Neural progenitor cell (in vitro differentiated cells): ENCODE data around the gene ETFBKMT. TPM values are rescaled to one million over a fixed set of nuclear protein-coding genes. Genes with fewer than 3 reads are reported as not detected.

Source experiments
- DNase-seq: peaks from one replicate; pipeline ENCODE4 v3.0.0-alpha.2; 2016; ENCODE audit warnings: low spot score
- H2AFZ ChIP-seq: fragments of 200-600 bp; sonication (generic); replicated peaks from 2 replicates; pipeline ENCODE4 v1.6.1; 2016; ENCODE audit warnings: antibody characterized with exemption
- H3F3A ChIP-seq: fragments of 200-600 bp; sonication (generic); 2 replicates; pipeline ENCODE4 v1.6.1; 2016; ENCODE audit warnings: antibody characterized with exemption, low read depth
- H3K27ac ChIP-seq: fragments of 200-600 bp; sonication (generic); 2 replicates; pipeline ENCODE4 v1.5.1; 2016; ENCODE audit warnings: mild to moderate bottlenecking
- H3K27me3 ChIP-seq: fragments of 200-600 bp; sonication (generic); 2 replicates; pipeline ENCODE4 v1.6.1; 2016; ENCODE audit warnings: mild to moderate bottlenecking, moderate library complexity
- H3K36me3 ChIP-seq: fragments of 200-600 bp; sonication (generic); 2 replicates; pipeline ENCODE4 v1.5.1; 2016
- H3K4me1 ChIP-seq: fragments of 200-600 bp; sonication (generic); 2 replicates; pipeline ENCODE4 v1.6.1; 2016; ENCODE audit warnings: mixed run types
- H3K4me2 ChIP-seq: fragments of 200-600 bp; sonication (generic); 2 replicates; pipeline ENCODE4 v1.6.1; 2016
- H3K4me3 ChIP-seq: fragments of 200-600 bp; sonication (generic); 2 replicates; pipeline ENCODE4 v1.5.1; 2016
- H3K79me2 ChIP-seq: fragments of 200-600 bp; sonication (generic); 2 replicates; pipeline ENCODE4 v1.6.1; 2016; ENCODE audit warnings: low read depth
- H3K9ac ChIP-seq: fragments of 200-600 bp; sonication (generic); 2 replicates; pipeline ENCODE4 v1.6.1; 2016
- H3K9me3 ChIP-seq: fragments of 200-600 bp; sonication (generic); 2 replicates; pipeline ENCODE4 v1.5.1; 2016; ENCODE audit warnings: low read depth
- H4K20me1 ChIP-seq: fragments of 200-600 bp; sonication (generic); 2 replicates; pipeline ENCODE4 v1.6.1; 2016; ENCODE audit warnings: low read depth
- H3K27ac Mint-ChIP-seq: 3 replicates; pipeline ENCODE4 v1.8.0; 2021; ENCODE audit warnings: mixed read lengths
- H3K27me3 Mint-ChIP-seq: 2 replicates; pipeline ENCODE4 v1.8.0; 2022; ENCODE audit warnings: low read depth, mild to moderate bottlenecking, inconsistent platforms, moderate library complexity, mixed read lengths; ENCODE audit not compliant: insufficient read depth
- H3K36me3 Mint-ChIP-seq: 3 replicates; pipeline ENCODE4 v1.8.0; 2021; ENCODE audit warnings: mixed read lengths
- H3K4me1 Mint-ChIP-seq: 3 replicates; pipeline ENCODE4 v1.8.0; 2021; ENCODE audit warnings: mixed read lengths
- H3K4me3 Mint-ChIP-seq: 3 replicates; pipeline ENCODE4 v1.8.0; 2021; ENCODE audit warnings: mild to moderate bottlenecking, moderate library complexity, mixed read lengths
- H3K9me3 Mint-ChIP-seq: 3 replicates; pipeline ENCODE4 v1.8.0; 2020; ENCODE audit warnings: mixed read lengths
- CTCF ChIP-seq: fragments of 200-600 bp; sonication (generic); IDR thresholded peaks from 2 replicates; pipeline ENCODE4 v1.5.1; 2017; ENCODE audit warnings: antibody characterized with exemption, mild to moderate bottlenecking
- EZH2 ChIP-seq: fragments of 200-600 bp; sonication (generic); IDR thresholded peaks from 2 replicates; pipeline ENCODE4 v1.6.1; 2017; ENCODE audit warnings: antibody characterized with exemption, mild to moderate bottlenecking, moderate library complexity
- EZH2phosphoT487 ChIP-seq: fragments of 200-600 bp; sonication (generic); IDR thresholded peaks from 2 replicates; pipeline ENCODE4 v1.6.1; 2017; ENCODE audit warnings: antibody characterized with exemption
- total RNA-seq: library from RNA; depleted of rRNA; stranded (reverse); fragments of >200 nt; gene quantifications from 2 replicates; pipeline ENCODE4 v1.2.3, GENCODE V29; 2015; ENCODE audit warnings: low replicate concordance

Gene ETFBKMT
- total RNA-seq, 1 donor from 2014 or later = 1.5 TPM

- Histone ChIP-seq H3K27ac (no peak overlapping the region), H3K36me3 (no peaks in the 10 kb centered on the region), H2AFZ (no peak overlapping the region), H3K4me1 (no peaks in the 10 kb centered on the region), H3K9me3 (peaks cover 9% of the 10 kb centered on the region), H3K9ac (no peak overlapping the region), H4K20me1 (no peaks in the 10 kb centered on the region), H3K27me3 (no peaks in the 10 kb centered on the region), H3K79me2 (no peaks in the 10 kb centered on the region), H3K4me2 (no peak overlapping the region), H3K4me3 (no peak overlapping the region), H3F3A (no peaks in the 10 kb centered on the region)
- Mint-ChIP-seq H3K36me3 (peaks cover 9% of the 10 kb centered on the region), H3K27me3 (no peaks in the 10 kb centered on the region), H3K4me1 (peaks cover 4% of the 10 kb centered on the region), H3K27ac (no peak overlapping the region), H3K9me3 (peaks cover 12% of the 10 kb centered on the region), H3K4me3 (no peak overlapping the region)
- DNase-seq = no peak
- TF ChIP-seq EZH2 = no peak
- no peak for TF ChIP-seq EZH2phosphoT487
- TF ChIP-seq CTCF = no peak
Observed at GRCh38 chr12:31672521-31672920, 13.0 kb downstream of the ETFBKMT start.

- no peak overlapping the region for H3K4me3 ChIP-seq
- no peaks in the 10 kb centered on the region for H3K9me3 ChIP-seq
- no peaks in the 10 kb centered on the region for H3K4me1 Mint-ChIP-seq
- no peaks in the 10 kb centered on the region for H3K4me1 ChIP-seq
- peaks cover 6% of the 10 kb centered on the region for H3K27me3 Mint-ChIP-seq
- no peak overlapping the region for H3K27ac ChIP-seq
- H3K79me2 ChIP-seq = no peaks in the 10 kb centered on the region
- peaks cover 19% of the 10 kb centered on the region for H3K36me3 Mint-ChIP-seq
- no peak overlapping the region for H3K4me2 ChIP-seq
- no peaks in the 10 kb centered on the region for H3F3A ChIP-seq
- H3K4me3 Mint-ChIP-seq = no peak overlapping the region
- no peaks in the 10 kb centered on the region for H3K36me3 ChIP-seq
- no peak for TF ChIP-seq EZH2
- peak; percentile 83 for TF ChIP-seq CTCF
- H3K27me3 ChIP-seq = no peaks in the 10 kb centered on the region
- H4K20me1 ChIP-seq = no peaks in the 10 kb centered on the region
- peaks cover 36% of the 10 kb centered on the region for H3K9me3 Mint-ChIP-seq
- peak; percentile 90 for DNase-seq
- no peak overlapping the region for H3K27ac Mint-ChIP-seq
- H3K9ac ChIP-seq = no peak overlapping the region
- no peak overlapping the region for H2AFZ ChIP-seq
Observed at GRCh38 chr12:31682136-31682962, 22.9 kb downstream of the ETFBKMT start.

GRCh38 chr12:31685801-31686200 is 26.3 kb downstream of the ETFBKMT start:
- no peak for DNase-seq
- H3K4me1 Mint-ChIP-seq = no peaks in the 10 kb centered on the region
- no peak overlapping the region for H3K27ac Mint-ChIP-seq
- Histone ChIP-seq H3K4me3 (no peak overlapping the region), H3K4me1 (no peaks in the 10 kb centered on the region), H3K9me3 (no peaks in the 10 kb centered on the region), H3K79me2 (no peaks in the 10 kb centered on the region), H3F3A (no peaks in the 10 kb centered on the region), H3K27me3 (no peaks in the 10 kb centered on the region), H3K27ac (no peak overlapping the region), H3K4me2 (no peak overlapping the region), H2AFZ (no peak overlapping the region), H4K20me1 (no peaks in the 10 kb centered on the region), H3K36me3 (no peaks in the 10 kb centered on the region), H3K9ac (no peak overlapping the region)
- TF ChIP-seq EZH2phosphoT487 = no peak
- TF ChIP-seq CTCF = no peak
- no peak for TF ChIP-seq EZH2
- no peak overlapping the region for H3K4me3 Mint-ChIP-seq
- peaks cover 6% of the 10 kb centered on the region for H3K27me3 Mint-ChIP-seq
- H3K9me3 Mint-ChIP-seq = peaks cover 36% of the 10 kb centered on the region
- H3K36me3 Mint-ChIP-seq = peaks cover 19% of the 10 kb centered on the region
